CD4-positive, alpha-beta memory T cell (primary cell): ENCODE measurements around the gene TYMP. TPM values are rescaled to one million over a fixed set of nuclear protein-coding genes. Genes with fewer than 3 reads are reported as not detected.
A peak's percentile ranks its signal among the peaks of the same experiment; 100 is the strongest.

ENCODE experiments used
- CTCF ChIA-PET: fragments of 350-600 bp; sonication (Branson Sonifier 250); formaldehyde crosslinking; loops from one replicate; lab custom pipeline; 2021; ENCODE audit warnings: inconsistent platforms; ENCODE audit not compliant: partially characterized antibody; lab: Charles Lee
- POLR2A ChIA-PET: fragments of 350-600 bp; sonication (Branson Sonifier 250); formaldehyde crosslinking; loops from one replicate; lab custom pipeline; 2021; ENCODE audit not compliant: partially characterized antibody; lab: Charles Lee
- DNase-seq, 5 donors: peaks; one replicate each; pipeline versions ENCODE4 v3.0.0 to v3.0.0-alpha.2; 2020 to 2022; ENCODE audit warnings: mixed read lengths in 1 of 5
- H3K27ac ChIP-seq: one replicate; pipeline ENCODE4 v1.7.0; 2013; ENCODE audit warnings: low read depth, low read length
- H3K27me3 ChIP-seq: 2 replicates; pipeline ENCODE4 v1.7.0; 2013; ENCODE audit warnings: mild to moderate bottlenecking, low read length, moderate library complexity; ENCODE audit not compliant: insufficient read depth
- H3K36me3 ChIP-seq: 2 replicates; pipeline ENCODE4 v1.7.0; 2013; ENCODE audit warnings: mild to moderate bottlenecking, low read length, moderate library complexity; ENCODE audit not compliant: insufficient read depth
- H3K4me1 ChIP-seq: 2 replicates; pipeline ENCODE4 v1.7.0; 2013; ENCODE audit warnings: mild to moderate bottlenecking, low read length, moderate library complexity; ENCODE audit not compliant: insufficient read depth
- H3K4me3 ChIP-seq, 2 donors: one replicate each; pipeline ENCODE4 v1.7.0; 2013; ENCODE audit warnings: low read length in 2 of 2, mild to moderate bottlenecking in 1 of 2
- H3K9me3 ChIP-seq, 2 donors: one replicate each; pipeline ENCODE4 v1.7.0; 2013; ENCODE audit warnings: low read length in 2 of 2, control low read depth in 1 of 2; ENCODE audit not compliant: control insufficient read depth in 1 of 2
- H3K27ac Mint-ChIP-seq, 7 donors: one replicate each; pipeline ENCODE4 v1.8.0; 2020 to 2021; ENCODE audit warnings: mixed read lengths in 7 of 7, mild to moderate bottlenecking in 6 of 7, inconsistent platforms in 3 of 7, moderate library complexity in 3 of 7
- H3K27me3 Mint-ChIP-seq, 2 donors: one replicate each; pipeline ENCODE4 v1.8.0; 2020 to 2021; ENCODE audit warnings: mixed read lengths in 2 of 2
- H3K36me3 Mint-ChIP-seq, 2 donors: one replicate each; pipeline ENCODE4 v1.8.0; 2020 to 2021; ENCODE audit warnings: mixed read lengths in 2 of 2, inconsistent platforms in 1 of 2, mild to moderate bottlenecking in 1 of 2
- H3K4me1 Mint-ChIP-seq, 4 donors: one replicate each; pipeline ENCODE4 v1.8.0; 2020 to 2021; ENCODE audit warnings: mixed read lengths in 4 of 4, mild to moderate bottlenecking in 1 of 4
- H3K4me3 Mint-ChIP-seq, 8 donors: one replicate each; pipeline ENCODE4 v1.8.0; 2020 to 2021; ENCODE audit warnings: mixed read lengths in 8 of 8, mild to moderate bottlenecking in 7 of 8, moderate library complexity in 6 of 8, inconsistent platforms in 3 of 8
- H3K9me3 Mint-ChIP-seq, 8 donors: one replicate each; pipeline ENCODE4 v1.8.0; 2020 to 2021; ENCODE audit warnings: mixed read lengths in 8 of 8, mild to moderate bottlenecking in 5 of 8, inconsistent platforms in 3 of 8, moderate library complexity in 1 of 8
- intact Hi-C: fragments of 100-400 bp; cut with micrococcal nuclease; formaldehyde crosslinking; loops from one replicate; pipeline ENCODE4 v1.15.1; 2023
- polyA plus RNA-seq, 2 donors: library from polyadenylated mRNA; unstranded; fragments of 300-500 nt; fragmentation: Illumina TruSeq; gene quantifications; one replicate each; pipeline ENCODE4 v1.2.3, GENCODE V29; 2021
- total RNA-seq, 2 experiments: library from RNA; stranded (reverse); gene quantifications; one replicate each; pipeline ENCODE4 v1.2.3, GENCODE V29; 2021

The TYMP gene
- total and polyA plus RNA-seq, 4 experiments from 2014 or later, result 15.7 to 30.9 (median 20.0) TPM

- no peak overlapping the region for H3K27ac Mint-ChIP-seq
- ChIA-PET POLR2A (interaction anchor here (0.9 to 2.1 kb wide), 3 partner anchors 22 to 118 kb away, joined by 3 to 7 read pairs (median 5); partner anchors contain the start of gene SCO2), CTCF (interaction anchor here (0.5 to 1.3 kb wide), 3 partner anchors 22 to 156 kb away, joined by 3 to 5 read pairs (median 4); partner anchors contain the start of gene SCO2)
- no peak overlapping the region for H3K4me3 ChIP-seq
- no peak overlapping the region for H3K27ac ChIP-seq
- H3K9me3 ChIP-seq, result no peaks in the 10 kb centered on the region
- no peaks in the 10 kb centered on the region for H3K9me3 Mint-ChIP-seq
- no peaks in the 10 kb centered on the region for H3K27me3 ChIP-seq
- peaks cover 3 to 14% (median 8%) of the 10 kb centered on the region in 4 donors for H3K4me1 Mint-ChIP-seq
- intact Hi-C loops, result no loop called here
- no peak overlapping the region for H3K4me3 Mint-ChIP-seq
- H3K36me3 ChIP-seq, result peaks cover 22% of the 10 kb centered on the region
- DNase-seq, result no peak
- peaks cover 0 to 15% of the 10 kb centered on the region in 2 donors for H3K36me3 Mint-ChIP-seq
- H3K27me3 Mint-ChIP-seq, result no peaks in the 10 kb centered on the region
- H3K4me1 ChIP-seq, result peaks cover 18% of the 10 kb centered on the region
Measured at GRCh38 chr22:50503475-50504145, 26.2 kb downstream of the TYMP start.

- Histone ChIP-seq H3K27ac (no peak overlapping the region), H3K4me3 (no peak overlapping the region), H3K36me3 (peaks cover 22% of the 10 kb centered on the region), H3K27me3 (no peaks in the 10 kb centered on the region), H3K9me3 (no peaks in the 10 kb centered on the region), H3K4me1 (peaks cover 18% of the 10 kb centered on the region)
- H3K4me3 Mint-ChIP-seq, result no peak overlapping the region
- DNase-seq, result no peak
- peaks cover 1 to 9% (median 6%) of the 10 kb centered on the region in 4 donors for H3K4me1 Mint-ChIP-seq
- no peak overlapping the region for H3K27ac Mint-ChIP-seq
- intact Hi-C loops, result no loop called here
- peaks cover 0 to 10% of the 10 kb centered on the region in 2 donors for H3K36me3 Mint-ChIP-seq
- no peaks in the 10 kb centered on the region for H3K27me3 Mint-ChIP-seq
- POLR2A ChIA-PET, result interaction anchor here (0.9 to 2.1 kb wide), 3 partner anchors 23 to 118 kb away, joined by 3 to 7 read pairs (median 5); partner anchors contain the start of gene SCO2
- CTCF ChIA-PET, result interaction anchor here (1.3 kb wide), 1 partner anchor 23 kb away, joined by 5 read pairs; the partner anchor contains the start of gene SCO2
- H3K9me3 Mint-ChIP-seq, result no peaks in the 10 kb centered on the region
Measured at GRCh38 chr22:50502628-50503474, 27.0 kb downstream of the TYMP start.

- H3K27ac Mint-ChIP-seq, result no peak overlapping the region
- CTCF ChIA-PET, result no interaction called here
Measured at GRCh38 chr22:50502096-50502495, 27.7 kb downstream of the TYMP start.

GRCh38 chr22:50500452-50500851 lies 29.4 kb downstream of the TYMP start:
- H3K27ac Mint-ChIP-seq, result peak overlapping the region in 1 of 7 donors; percentile 30

More at GRCh38 chr22:50502096-50502495, 27.7 kb downstream of the TYMP start:
- POLR2A ChIA-PET, result interaction anchor here (1.9 to 3.2 kb wide), 3 partner anchors 23 to 119 kb away, joined by 5 to 11 read pairs (median 7); partner anchors contain the start of gene SCO2
- peaks cover 22% of the 10 kb centered on the region for H3K36me3 ChIP-seq
- no peaks in the 10 kb centered on the region for H3K27me3 ChIP-seq
- Mint-ChIP-seq H3K4me1 (peaks cover under 1 to 7% (median 4%) of the 10 kb centered on the region in 4 donors), H3K4me3 (no peak overlapping the region), H3K36me3 (peaks cover 0 to 6% of the 10 kb centered on the region in 2 donors), H3K9me3 (no peaks in the 10 kb centered on the region), H3K27me3 (no peaks in the 10 kb centered on the region)
- H3K4me1 ChIP-seq, result peaks cover 17% of the 10 kb centered on the region
- no peak overlapping the region for H3K27ac ChIP-seq
- intact Hi-C loops, result no loop called here
- no peak for DNase-seq
- H3K4me3 ChIP-seq, result no peak overlapping the region
- H3K9me3 ChIP-seq, result no peaks in the 10 kb centered on the region

DNA sequence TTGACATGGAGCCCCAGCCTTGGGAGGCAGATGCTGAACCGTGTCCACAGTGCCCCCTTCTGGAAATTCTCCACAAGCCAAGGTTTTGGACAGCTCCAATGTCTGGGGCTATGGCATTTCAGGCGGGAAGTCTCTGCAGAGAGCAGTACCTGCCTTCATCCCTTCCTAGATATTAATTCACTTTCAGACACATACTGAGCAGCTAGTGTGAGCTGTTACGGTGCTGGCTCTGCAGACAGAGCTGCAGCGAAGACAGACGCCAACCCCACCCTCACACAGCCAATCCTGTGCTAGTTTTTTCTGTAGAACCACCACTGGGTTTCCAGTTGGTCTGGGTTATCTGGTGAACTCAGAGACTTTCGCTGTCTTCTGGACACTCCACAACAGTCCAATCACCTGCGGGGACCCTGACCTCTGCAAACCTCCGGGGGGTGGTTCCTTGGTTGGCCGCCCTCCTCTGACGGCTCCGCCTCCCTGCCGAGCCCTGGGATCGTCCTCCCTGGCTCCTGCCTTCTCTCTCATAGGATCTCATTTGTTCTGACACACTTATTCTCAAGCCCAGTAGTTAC lies 31.4 kb downstream of the TYMP start:
- Histone ChIP-seq H3K4me1 (peaks cover 3% of the 10 kb centered on the region), H3K27ac (no peak overlapping the region), H3K36me3 (peaks cover 5% of the 10 kb centered on the region), H3K9me3 (no peaks in the 10 kb centered on the region), H3K27me3 (no peaks in the 10 kb centered on the region), H3K4me3 (no peak overlapping the region)
- ChIA-PET CTCF (interaction anchor here (0.8 to 3.7 kb wide), 43 partner anchors 9 to 311 kb away, joined by 3 to 25 read pairs (median 5); partner anchors contain the start of genes HDAC10, LMF2, MIOX and NCAPH2), POLR2A (interaction anchor here (0.9 to 3.4 kb wide), 13 partner anchors 9 to 254 kb away, joined by 3 to 21 read pairs (median 5); partner anchors contain the start of genes ADM2, HDAC10, LMF2 and NCAPH2)
- intact Hi-C loops, result loop anchor here (1.0 to 10.0 kb wide), 9 partner anchors 28 to 349 kb away; partner anchors contain the start of gene MAPK11
- no peak overlapping the region for H3K4me3 Mint-ChIP-seq
- peaks cover 0 to 3% of the 10 kb centered on the region in 2 donors for H3K36me3 Mint-ChIP-seq
- H3K9me3 Mint-ChIP-seq, result no peaks in the 10 kb centered on the region
- peak; percentile 66 to 69 (median 68) for DNase-seq
- H3K4me1 Mint-ChIP-seq, result peaks cover 0 to 5% (median under 1%) of the 10 kb centered on the region in 4 donors
- no peaks in the 10 kb centered on the region for H3K27me3 Mint-ChIP-seq
- H3K27ac Mint-ChIP-seq, result peak overlapping the region in 1 of 7 donors; percentile 30

More at GRCh38 chr22:50500452-50500851, 29.4 kb downstream of the TYMP start:
- ChIA-PET POLR2A (interaction anchor here (1.0 to 3.4 kb wide), 4 partner anchors 26 to 121 kb away, joined by 3 to 21 read pairs (median 14); partner anchors contain the start of gene SCO2), CTCF (interaction anchor here (1.3 to 1.9 kb wide), 5 partner anchors 18 to 120 kb away, joined by 3 to 10 read pairs (median 5); partner anchors contain the start of genes SCO2 and SYCE3)
- H3K4me1 ChIP-seq, result peaks cover 3% of the 10 kb centered on the region
- H3K27ac ChIP-seq, result no peak overlapping the region
- no peak overlapping the region for H3K4me3 ChIP-seq
- H3K27me3 ChIP-seq, result no peaks in the 10 kb centered on the region
- DNase-seq, result no peak
- Mint-ChIP-seq H3K27me3 (no peaks in the 10 kb centered on the region), H3K9me3 (no peaks in the 10 kb centered on the region), H3K4me1 (peaks cover 0 to 5% (median under 1%) of the 10 kb centered on the region in 4 donors), H3K4me3 (no peak overlapping the region), H3K36me3 (peaks cover 0 to 3% of the 10 kb centered on the region in 2 donors)
- intact Hi-C loops, result no loop called here
- no peaks in the 10 kb centered on the region for H3K9me3 ChIP-seq
- H3K36me3 ChIP-seq, result peaks cover 16% of the 10 kb centered on the region

- no peaks in the 10 kb centered on the region for H3K36me3 ChIP-seq
- H3K4me1 Mint-ChIP-seq, result peaks cover 0 to 5% (median under 1%) of the 10 kb centered on the region in 4 donors
- no peaks in the 10 kb centered on the region for H3K27me3 ChIP-seq
- peaks cover 3% of the 10 kb centered on the region for H3K4me1 ChIP-seq
- no peaks in the 10 kb centered on the region for H3K27me3 Mint-ChIP-seq
- H3K36me3 Mint-ChIP-seq, result peaks cover 0 to 3% of the 10 kb centered on the region in 2 donors
- H3K27ac Mint-ChIP-seq, result no peak overlapping the region
- no peaks in the 10 kb centered on the region for H3K9me3 Mint-ChIP-seq
- ChIA-PET CTCF (interaction anchor here (0.7 to 3.7 kb wide), 23 partner anchors 11 to 306 kb away, joined by 3 to 25 read pairs (median 5); partner anchors contain the start of genes HDAC10, LMF2, MIOX and NCAPH2), POLR2A (interaction anchor here (1.5 to 3.4 kb wide), 3 partner anchors 27 to 124 kb away, joined by 5 to 21 read pairs (median 12); partner anchors contain the start of gene SCO2)
- H3K9me3 ChIP-seq, result no peaks in the 10 kb centered on the region
- no peak overlapping the region for H3K4me3 ChIP-seq
- no peak for DNase-seq
- intact Hi-C loops, result loop anchor here (5.0 to 10.0 kb wide), 2 partner anchors 52 to 225 kb away; partner anchors contain the start of gene MAPK11
- no peak overlapping the region for H3K27ac ChIP-seq
- H3K4me3 Mint-ChIP-seq, result no peak overlapping the region
Measured at GRCh38 chr22:50497093-50497492, 32.7 kb downstream of the TYMP start.
